IMR-90 (cell line): ENCODE measurements around the gene MYH11. TPM values are rescaled to one million over a fixed set of nuclear protein-coding genes. Genes with fewer than 3 reads are reported as not detected.

Experiments used
- ATAC-seq: fragments of 200-7000 bp; cut with Tn5 transposase; 2 replicates; pipeline ENCODE4 v1.9.1; 2020; ENCODE audit warnings: low read depth, mild to moderate bottlenecking, moderate library complexity
- BruUV-seq: library from RNA; stranded (reverse); fragments of 400-500 nt; replicated peaks from 2 replicates; lab custom pipeline; 2021; lab: Mats Ljungman, UMichigan
- CTCF ChIA-PET: fragments of 300-600 bp; formaldehyde crosslinking; extraction: SDS; loops from one replicate; lab custom pipeline; 2021; ENCODE audit warnings: antibody characterized with exemption; lab: Yijun Ruan, JAX
- POLR2A ChIA-PET: fragments of 300-600 bp; sonication (Branson Sonifier 250); formaldehyde crosslinking; loops from one replicate; lab custom pipeline; 2022; ENCODE audit warnings: antibody characterized with exemption; ENCODE audit not compliant: unreplicated experiment; lab: Charles Lee
- DNase-seq: peaks from one replicate; pipeline ENCODE4 v3.0.0; 2013
- H2AFZ ChIP-seq: replicated peaks from 2 replicates; pipeline ENCODE3; 2013; ENCODE audit warnings: low read length, mild to moderate bottlenecking; ENCODE audit not compliant: poor library complexity
- H2AK5ac ChIP-seq: 2 replicates; pipeline ENCODE4 v1.6.1; 2013; ENCODE audit warnings: low read depth, low read length, inconsistent platforms
- H2AK9ac ChIP-seq: replicated peaks from 2 replicates; pipeline ENCODE3; 2013; ENCODE audit warnings: mild to moderate bottlenecking, low read depth, low read length, moderate library complexity; ENCODE audit not compliant: poor library complexity
- H2BK120ac ChIP-seq: 2 replicates; pipeline ENCODE4 v1.6.1; 2013; ENCODE audit warnings: low read depth, low read length, inconsistent platforms
- H2BK15ac ChIP-seq: 3 replicates; pipeline ENCODE4 v1.6.1; 2013; ENCODE audit warnings: low read depth, low read length, inconsistent platforms
- H2BK20ac ChIP-seq: 2 replicates; pipeline ENCODE4 v1.6.1; 2013; ENCODE audit warnings: low read depth, mild to moderate bottlenecking, inconsistent platforms, low read length, moderate library complexity
- H2BK5ac ChIP-seq: 2 replicates; pipeline ENCODE4 v1.6.1; 2013; ENCODE audit warnings: mild to moderate bottlenecking, low read depth, low read length, inconsistent platforms; ENCODE audit not compliant: poor library complexity, severe bottlenecking
- H3K14ac ChIP-seq: replicated peaks from 2 replicates; pipeline ENCODE4 v1.6.1; 2013; ENCODE audit warnings: low read depth, low read length, inconsistent platforms
- H3K18ac ChIP-seq: 2 replicates; pipeline ENCODE4 v1.6.1; 2013; ENCODE audit warnings: low read depth, low read length, control low read depth
- H3K23ac ChIP-seq: 2 replicates; pipeline ENCODE4 v1.6.1; 2013; ENCODE audit warnings: low read depth, low read length, inconsistent platforms
- H3K27ac ChIP-seq: 2 replicates; pipeline ENCODE4 v1.5.1; 2013; ENCODE audit warnings: mild to moderate bottlenecking, control low read depth, low read length; ENCODE audit not compliant: insufficient read depth
- H3K27me3 ChIP-seq: 2 replicates; pipeline ENCODE4 v1.6.1; 2013; ENCODE audit warnings: low read length; ENCODE audit not compliant: control insufficient read depth, insufficient read depth
- H3K36me3 ChIP-seq: 2 replicates; pipeline ENCODE4 v1.6.1; 2013; ENCODE audit warnings: low read length, mixed read lengths; ENCODE audit not compliant: control insufficient read depth, insufficient read depth
- H3K4ac ChIP-seq: 2 replicates; pipeline ENCODE4 v1.6.1; 2013; ENCODE audit warnings: low read depth, low read length, inconsistent platforms
- H3K4me1 ChIP-seq: 2 replicates; pipeline ENCODE4 v1.6.1; 2013; ENCODE audit warnings: low read length, mixed read lengths; ENCODE audit not compliant: control insufficient read depth, insufficient read depth
- H3K4me2 ChIP-seq: 2 replicates; pipeline ENCODE4 v1.6.1; 2013; ENCODE audit warnings: low read depth, mild to moderate bottlenecking, control low read depth, low read length, moderate library complexity
- H3K4me3 ChIP-seq: 2 replicates; pipeline ENCODE4 v1.5.1; 2013; ENCODE audit warnings: low read depth, mild to moderate bottlenecking, control low read depth, low read length, moderate library complexity; ENCODE audit not compliant: insufficient read depth
- H3K56ac ChIP-seq: 2 replicates; pipeline ENCODE4 v1.6.1; 2013; ENCODE audit warnings: low read length, inconsistent platforms; ENCODE audit not compliant: insufficient read depth; ENCODE audit errors: extremely low read depth
- H3K79me1 ChIP-seq, 2 experiments: 2 replicates each; pipeline ENCODE4 v1.6.1; 2013; ENCODE audit warnings: low read length in 2 of 2, inconsistent platforms in 1 of 2, low read depth in 1 of 2
- H3K9ac ChIP-seq: 2 replicates; pipeline ENCODE4 v1.6.1; 2013; ENCODE audit warnings: low read depth, low read length, control low read depth
- H3K9me1 ChIP-seq: 2 replicates; pipeline ENCODE4 v1.6.1; 2013; ENCODE audit warnings: low read length, inconsistent platforms; ENCODE audit not compliant: insufficient read depth
- H3K9me3 ChIP-seq: 2 replicates; pipeline ENCODE4 v1.6.1; 2013; ENCODE audit warnings: low read length; ENCODE audit not compliant: control insufficient read depth, insufficient read depth
- H4K20me1 ChIP-seq: 2 replicates; pipeline ENCODE4 v1.6.1; 2013; ENCODE audit warnings: low read length, inconsistent platforms; ENCODE audit not compliant: insufficient read depth
- H4K5ac ChIP-seq: 2 replicates; pipeline ENCODE4 v1.6.1; 2013; ENCODE audit warnings: mild to moderate bottlenecking, low read depth, low read length, control low read depth
- H4K8ac ChIP-seq, 2 experiments: 2 replicates each; pipeline ENCODE4 v1.6.1; 2013; ENCODE audit warnings: low read depth in 2 of 2, low read length in 2 of 2, control low read depth in 1 of 2, inconsistent platforms in 1 of 2
- H4K91ac ChIP-seq: 2 replicates; pipeline ENCODE4 v1.6.1; 2013; ENCODE audit warnings: low read depth, low read length, inconsistent platforms; ENCODE audit not compliant: insufficient read depth
- MXI1 ChIP-seq: IDR thresholded peaks from 2 replicates; pipeline ENCODE4 v1.6.1; 2012; ENCODE audit warnings: low read depth, mild to moderate bottlenecking, low read length, moderate library complexity, borderline replicate concordance
- RFX5 ChIP-seq: IDR thresholded peaks from 2 replicates; pipeline ENCODE4 v1.8.0; 2012; ENCODE audit warnings: low read depth, mild to moderate bottlenecking, low read length, moderate library complexity
- whole genome bisulfite sequencing, 2 experiments: methylation state at CpG; one replicate each; pipeline versions ENCODE4 v1.1.5 to v1.1.7; 2013; ENCODE audit warnings: missing lambda C conversion rate in 2 of 2; ENCODE audit not compliant: insufficient read length in 1 of 2; ENCODE audit errors: extremely low coverage in 2 of 2; 5-methylcytosine and 5-hydroxymethylcytosine counted together
- dilution Hi-C: fragments of 300-500 bp; cut with HindIII; formaldehyde crosslinking; loops from one replicate; pipeline ENCODE4 v1.14.3; 2018; ENCODE audit warnings: low sequenced_read_pairs; ENCODE audit not compliant: unreplicated experiment
- in situ Hi-C: fragments of 300-500 bp; cut with MboI; formaldehyde crosslinking; loops from 3 replicates; pipeline ENCODE4 v1.14.3; 2019; ENCODE audit warnings: low sequenced_read_pairs, inconsistent platforms, mixed read lengths
- intact Hi-C: fragments of 100-400 bp; cut with micrococcal nuclease; formaldehyde crosslinking; loops from 2 replicates; pipeline ENCODE4 v1.10.0; 2022
- polyA plus RNA-seq, 3 experiments: library from polyadenylated mRNA; depleted of rRNA; stranded (reverse); fragments of >200 nt; gene quantifications; 2 replicates each; pipeline ENCODE4 v1.2.3, GENCODE V29; 2012; ENCODE audit warnings: low replicate concordance in 1 of 3
- total RNA-seq: library from RNA; depleted of rRNA; stranded (reverse); fragments of >200 nt; gene quantifications from 2 replicates; pipeline ENCODE4 v1.2.3, GENCODE V29; 2012

MYH11 gene
- total and polyA plus RNA-seq, 2 of the 4 experiments (the other 2 are of a cell fraction) = under 0.01 to 0.12 TPM

DNA sequence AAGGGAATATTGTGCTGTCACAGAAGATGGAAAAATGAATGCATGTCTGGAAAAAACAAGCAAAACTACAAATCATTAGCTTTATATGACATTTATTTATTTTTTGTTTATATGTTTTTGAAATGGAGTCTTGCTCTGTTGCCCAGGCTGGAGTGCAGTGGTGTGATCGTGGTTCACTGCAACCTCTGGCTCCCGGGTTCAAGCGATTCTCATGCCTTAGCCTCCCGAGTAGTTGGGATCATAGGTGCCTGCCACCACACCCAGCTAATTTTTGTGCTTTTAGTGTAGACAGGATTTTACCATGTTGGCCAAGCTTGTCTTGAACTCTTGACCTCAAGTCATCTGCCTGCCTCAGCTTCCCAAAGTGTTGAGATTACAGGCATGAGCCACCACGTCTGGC lies 198.3 kb downstream of the MYH11 start:
- ChIA-PET CTCF (interaction anchor here (0.8 kb wide), 1 partner anchor 16 kb away, joined by 4 read pairs; the partner anchor contains the start of gene MARF1), POLR2A (no interaction called here)
- DNase-seq = no peak
- Histone ChIP-seq H4K8ac (no peak overlapping the region), H2AFZ (no peak overlapping the region), H3K18ac (no peak overlapping the region), H2BK20ac (no peak overlapping the region), H4K91ac (no peak overlapping the region), H2AK5ac (0 out of 2 replicates have a peak overlapping the region, but pooled peaks have one; percentile 35), H3K79me1 (peaks cover 56 to 75% of the 10 kb centered on the region in 2 experiments), H3K4me2 (no peak overlapping the region), H3K14ac (no peak overlapping the region), H2BK120ac (no peak overlapping the region), H2BK15ac (no peak overlapping the region), H3K36me3 (peaks cover 5% of the 10 kb centered on the region), H3K56ac (no peak overlapping the region), H2AK9ac (no peak overlapping the region), H3K4me3 (no peak overlapping the region), H3K9ac (no peak overlapping the region), H3K27me3 (no peaks in the 10 kb centered on the region), H3K4ac (no peak overlapping the region), H3K9me1 (peaks cover 21% of the 10 kb centered on the region), H4K5ac (no peak overlapping the region), H3K4me1 (peaks cover 4% of the 10 kb centered on the region; the same call in 1 of the 2 replicates), H3K27ac (no peak overlapping the region), H2BK5ac (no peak overlapping the region), H3K9me3 (no peaks in the 10 kb centered on the region), H3K23ac (no peak overlapping the region), H4K20me1 (peaks cover 62% of the 10 kb centered on the region)
- in situ Hi-C loops = no loop called here
- dilution Hi-C loops = no loop called here
- intact Hi-C loops = no loop called here
- no TSS peak for BruUV-seq
- no peak for TF ChIP-seq RFX5
- TF ChIP-seq MXI1 = no peak
- WGBS, 2 experiments = 100% methylated on average over 1 of the region's 5 CpGs; no CpG with 5 or more reads in 1 of the 2 experiments
- no peak for ATAC-seq
